Gastrocnemius medialis (tissue), 4 donors: ENCODE results near the gene ZBED5.

Experiments
- CTCF ChIP-seq, 5 experiments: fragments of 450-650 bp in 3 of 5; fragments of 200-600 bp in 2 of 5; sonication (generic) in 2 of 5; IDR thresholded peaks in 4 of 5; conservative IDR thresholded peaks in 1 of 5; 1 replicate in 4 of 5; 2 replicates in 1 of 5; pipeline ENCODE4 v1.5.1; 2016 to 2019; ENCODE audit warnings: antibody characterized with exemption in 5 of 5, mild to moderate bottlenecking in 3 of 5, moderate library complexity in 3 of 5
- POLR2A ChIP-seq, 2 donors: fragments of 450-650 bp; IDR thresholded peaks; one replicate each; pipeline ENCODE4 v1.6.1; 2017; ENCODE audit warnings: antibody characterized with exemption in 2 of 2, mild to moderate bottlenecking in 2 of 2, moderate library complexity in 2 of 2

DNA sequence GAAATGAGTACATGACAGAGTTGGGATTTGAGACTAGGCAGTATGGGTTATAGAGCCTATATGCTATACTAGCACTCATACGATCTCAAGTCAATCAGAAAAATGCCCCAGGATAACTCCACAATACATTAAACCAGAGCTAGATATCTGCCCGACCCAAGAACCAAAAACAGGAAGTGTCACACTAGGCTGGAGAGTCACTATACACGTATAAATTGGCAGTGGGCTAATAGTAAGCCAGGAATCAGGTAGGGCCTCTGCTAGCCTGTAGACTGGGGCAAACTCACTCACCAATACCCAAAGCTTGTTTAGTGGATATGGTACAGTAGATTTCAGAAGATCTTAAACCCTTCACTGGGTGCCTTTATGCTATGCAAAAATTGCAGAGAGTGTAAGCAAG, 33.0 kb downstream of the ZBED5 start:
- TF ChIP-seq CTCF (IDR thresholded peaks at IDR 0.05 in 4 of 5, conservative IDR thresholded peaks at IDR 0.05 in 1 of 5) (no peak), POLR2A (IDR thresholded peaks at IDR 0.05) (no peak)
